ENCODE results near the gene SGSM2.
A peak's percentile ranks its signal among the peaks of the same experiment; 100 is the strongest.

SGSM2 gene

GRCh38 chr17:2317796-2318195 lies 19.5 kb upstream of the SGSM2 start:
- DNase-seq (ENCODE audit: low read depth) = no peak
- TF ChIP-seq CTCF (IDR thresholded peaks at IDR 0.05; ENCODE audit: insufficient read depth, low read depth, low read length, missing control alignments) = no peak
- no peak overlapping the region for H3K4me3 ChIP-seq (ENCODE audit: low read length)

DNA sequence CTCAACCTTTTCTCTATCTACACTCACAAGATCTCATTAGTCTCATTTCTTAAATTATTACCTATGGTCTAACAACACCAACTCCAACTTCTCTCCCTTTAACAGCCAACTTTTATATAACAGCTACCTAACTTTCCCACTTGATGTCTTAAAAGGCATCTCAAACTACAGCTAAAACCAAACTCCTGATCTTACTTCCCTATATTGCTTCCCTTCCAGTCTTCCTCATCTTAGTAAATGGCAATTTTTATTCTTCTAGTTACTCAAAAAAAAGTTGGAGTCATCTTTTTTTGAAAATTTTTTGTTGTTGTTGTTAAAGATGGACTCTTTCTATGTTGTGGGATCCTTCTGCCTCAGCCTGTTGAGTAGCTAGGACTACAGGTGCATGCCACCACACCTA lies 18.2 kb upstream of the SGSM2 start:
- no peak overlapping the region for H3K4me3 ChIP-seq (ENCODE audit: low read length)
- DNase-seq (ENCODE audit: low read depth) = no peak

DNA sequence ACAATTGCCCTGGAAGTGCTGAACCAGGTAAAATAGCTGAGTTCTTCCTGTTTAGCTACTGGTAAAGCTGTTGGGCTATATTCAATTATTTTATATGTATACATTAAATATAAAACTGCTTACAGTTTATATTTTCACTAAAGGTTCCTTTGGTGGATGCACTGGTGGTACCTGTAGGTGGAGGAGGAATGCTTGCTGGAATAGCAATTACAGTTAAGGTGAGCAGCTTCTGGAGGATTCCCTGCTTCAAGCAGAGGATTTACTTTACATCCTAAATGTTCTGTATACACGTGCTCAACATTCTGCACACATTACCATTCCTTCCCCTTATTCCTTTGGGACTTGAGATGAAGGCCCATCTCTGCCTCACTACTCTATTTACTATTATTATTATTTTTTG lies 15.9 kb upstream of the SGSM2 start:
- H3K4me3 ChIP-seq (ENCODE audit: low read length) = no peak overlapping the region
- TF ChIP-seq CTCF (IDR thresholded peaks at IDR 0.05; ENCODE audit: insufficient read depth, low read depth, low read length, missing control alignments) = no peak
- no peak for DNase-seq (ENCODE audit: low read depth)

More for the DNA sequence above, 18.2 kb upstream of the SGSM2 start:
- no peak for TF ChIP-seq CTCF (IDR thresholded peaks at IDR 0.05; ENCODE audit: insufficient read depth, low read depth, low read length, missing control alignments)

- TF ChIP-seq CTCF (IDR thresholded peaks at IDR 0.05; ENCODE audit: insufficient read depth, low read depth, low read length, missing control alignments) = no peak
- no peak overlapping the region for H3K4me3 ChIP-seq (ENCODE audit: low read length)
- no peak for DNase-seq (ENCODE audit: low read depth)
Observed at GRCh38 chr17:2323629-2324314, 13.5 kb upstream of the SGSM2 start.

- no peak for TF ChIP-seq CTCF (IDR thresholded peaks at IDR 0.05; ENCODE audit: insufficient read depth, low read depth, low read length, missing control alignments)
- no peak overlapping the region for H3K4me3 ChIP-seq (ENCODE audit: low read length)
- no peak for DNase-seq (ENCODE audit: low read depth)
Observed at GRCh38 chr17:2331303-2331702, 6.0 kb upstream of the SGSM2 start.

- no peak for TF ChIP-seq CTCF (IDR thresholded peaks at IDR 0.05; ENCODE audit: insufficient read depth, low read depth, low read length, missing control alignments)
- no peak for DNase-seq (ENCODE audit: low read depth)
- H3K4me3 ChIP-seq (ENCODE audit: low read length) = peak overlapping the region; percentile 99
Observed at GRCh38 chr17:2335726-2336214, 1.5 kb upstream of the SGSM2 start.

All from epithelial cell of esophagus (primary cell).